Spleen (tissue), 11 donors: ENCODE measurements around the gene RHBDD1. TPM values are rescaled to one million over a fixed set of nuclear protein-coding genes. Genes with fewer than 3 reads are reported as not detected.

Source experiments
- DNase-seq: peaks from one replicate; pipeline ENCODE4 v3.0.0-alpha.2; 2020
- H3K27ac ChIP-seq, 8 donors: fragments of 200-600 bp; sonication (generic) in 7 of 8; 1 replicate in 4 of 8; 2 replicates in 4 of 8; pipeline versions ENCODE4 v1.5.0 to v1.8.0; 2016 to 2021; ENCODE audit warnings: inconsistent platforms in 4 of 8, mild to moderate bottlenecking in 4 of 8, moderate library complexity in 1 of 8
- H3K27me3 ChIP-seq, 7 donors: fragments of 200-600 bp; sonication (generic) in 6 of 7; replicated peaks in 1 of 7; 1 replicate in 4 of 7; 2 replicates in 3 of 7; pipeline versions ENCODE4 v1.5.0 to v1.8.0; 2016 to 2021; ENCODE audit warnings: inconsistent platforms in 3 of 7, mild to moderate bottlenecking in 1 of 7
- H3K36me3 ChIP-seq, 6 donors: fragments of 200-600 bp; sonication (generic) in 5 of 6; 1 replicate in 4 of 6; 2 replicates in 2 of 6; pipeline versions ENCODE4 v1.5.0 to v1.8.0; 2016 to 2021; ENCODE audit warnings: inconsistent platforms in 2 of 6
- H3K4me1 ChIP-seq, 6 donors: fragments of 200-600 bp; sonication (generic) in 5 of 6; 1 replicate in 3 of 6; 2 replicates in 3 of 6; pipeline versions ENCODE4 v1.5.0 to v1.8.0; 2016 to 2021; ENCODE audit warnings: inconsistent platforms in 3 of 6
- H3K4me3 ChIP-seq, 8 donors: fragments of 200-600 bp; sonication (generic) in 7 of 8; 1 replicate in 4 of 8; 2 replicates in 4 of 8; pipeline versions ENCODE4 v1.5.0 to v1.8.0; 2016 to 2021; ENCODE audit warnings: inconsistent platforms in 4 of 8, mild to moderate bottlenecking in 4 of 8, moderate library complexity in 2 of 8
- H3K9me3 ChIP-seq, 8 donors: fragments of 200-600 bp; sonication (generic) in 7 of 8; 1 replicate in 4 of 8; 2 replicates in 4 of 8; pipeline versions ENCODE4 v1.5.0 to v1.8.0; 2016 to 2021; ENCODE audit warnings: inconsistent platforms in 4 of 8
- POLR2A ChIP-seq, 3 donors: fragments of 450-650 bp; IDR thresholded peaks; one replicate each; pipeline ENCODE4 v1.5.1; 2017; ENCODE audit warnings: antibody characterized with exemption in 3 of 3, mild to moderate bottlenecking in 1 of 3
- POLR2AphosphoS5 ChIP-seq, 3 donors: sonication (generic); formaldehyde crosslinking; IDR thresholded peaks; one replicate each; pipeline ENCODE4 v1.5.1; 2017; ENCODE audit warnings: antibody characterized with exemption in 3 of 3
- WGBS, 5 donors: extraction: QIAGEN DNeasy Blood & Tissue Kit in 3 of 5; methylation state at CpG; one replicate each; pipeline versions ENCODE4 v1.1.5 to v1.1.7; 2013 to 2018; 5-methylcytosine and 5-hydroxymethylcytosine counted together
- intact Hi-C: fragments of 100-400 bp; cut with DNase I; formaldehyde crosslinking; loops from one replicate; pipeline ENCODE4 v1.15.0; 2023; ENCODE audit warnings: low total_unique reads
- polyA plus RNA-seq, 3 donors: library from polyadenylated mRNA; stranded (reverse); fragments of 200-250 nt; gene quantifications; one replicate each; pipeline ENCODE4 v1.2.1, GENCODE V29; 2013
- total RNA-seq, 7 donors: library from RNA; depleted of rRNA in 3 of 7; stranded (reverse); fragments of >200 nt in 3 of 7; fragmentation: NEBNext Ultra II Directional in 4 of 7; extraction: Animal tissue kit (Norgen Biotek cat#: 25700) in 4 of 7; gene quantifications; one replicate each; pipeline versions ENCODE4 v1.1.0 to v1.2.1, GENCODE V29; 2016 to 2021
- TF ChIP-seq, protein P1 (sequence below), 11 experiments: fragments of 200-600 bp in 7 of 11; fragments of 450-650 bp in 4 of 11; sonication (generic) in 4 of 11; IDR thresholded peaks in 8 of 11; conservative IDR thresholded peaks in 3 of 11; 1 replicate in 7 of 11; 2 replicates in 4 of 11; pipeline versions ENCODE4 v1.4.0 to v1.8.0; 2016 to 2021; ENCODE audit warnings: antibody characterized with exemption in 11 of 11, inconsistent platforms in 4 of 11, mild to moderate bottlenecking in 1 of 11
- donor health status: healthy with polysubstance abuse.
- donor health status: DM: no; HTN: no; CAD: no; lungs with moderate emphysema.
- donor health status: DM: no; HTN: no; CAD: no.
- donor health status: Bipolar disorder and iron deficiency.
- donor health status: healthy.
- donor health status: DM: no; HTN: no; CAD: no.
- donor health status: DM: yes; HTN: yes; CAD: no.

Gene RHBDD1
- total and polyA plus RNA-seq, 10 donors, result 6.1 to 67.5 (median 32.8) TPM

DNA sequence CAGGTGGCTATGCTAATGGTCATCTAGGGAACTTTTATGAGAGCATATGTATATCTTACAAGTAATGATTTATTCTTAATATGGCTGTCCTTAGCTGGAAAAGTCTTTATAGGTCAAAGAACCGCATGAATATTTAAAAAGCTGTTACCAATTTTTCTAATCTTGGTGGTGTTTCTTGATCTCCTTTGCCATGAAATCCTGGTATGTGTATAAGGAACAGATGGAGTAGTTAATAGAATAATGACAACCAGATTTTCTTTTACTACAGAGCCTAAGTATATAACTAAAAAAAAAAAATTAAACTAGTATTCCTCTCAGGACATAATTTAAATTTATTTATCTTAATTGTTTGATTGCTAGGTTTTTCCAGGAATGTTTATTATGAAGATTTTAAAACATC is 74.5 kb downstream of the RHBDD1 start:
- H3K4me1 ChIP-seq, result peaks cover 4 to 38% (median 16%) of the 10 kb centered on the region in 6 donors
- intact Hi-C loops, result no loop called here
- peak overlapping the region in 7 of 8 donors; percentile 53 to 86 (median 77) for H3K27ac ChIP-seq

DNA sequence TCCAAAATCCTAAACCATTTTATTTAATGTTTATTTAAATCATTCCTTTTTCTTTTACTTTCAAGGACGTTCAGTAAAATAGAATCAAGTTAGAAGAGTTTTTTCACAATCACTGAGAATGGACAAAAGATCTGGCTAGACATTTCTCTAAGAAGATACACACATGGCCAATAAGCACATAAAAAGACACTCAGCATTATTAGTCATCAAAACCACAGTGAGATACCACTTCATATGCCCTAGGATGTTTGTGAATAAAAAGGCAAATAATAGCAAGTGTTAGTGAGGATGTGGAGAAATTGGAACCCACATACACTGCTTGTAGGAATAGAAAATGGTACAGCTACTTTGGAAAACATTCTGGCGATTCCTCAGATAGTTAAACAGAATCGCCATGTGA is 76.1 kb downstream of the RHBDD1 start:
- 84 to 94% (median 88%) methylated on average over 3 of the region's 3 CpGs for WGBS, 5 donors
- TF ChIP-seq POLR2AphosphoS5 (IDR thresholded peaks at IDR 0.05) (no peak), POLR2A (IDR thresholded peaks at IDR 0.05) (no peak)
- TF ChIP-seq, protein P1, sequence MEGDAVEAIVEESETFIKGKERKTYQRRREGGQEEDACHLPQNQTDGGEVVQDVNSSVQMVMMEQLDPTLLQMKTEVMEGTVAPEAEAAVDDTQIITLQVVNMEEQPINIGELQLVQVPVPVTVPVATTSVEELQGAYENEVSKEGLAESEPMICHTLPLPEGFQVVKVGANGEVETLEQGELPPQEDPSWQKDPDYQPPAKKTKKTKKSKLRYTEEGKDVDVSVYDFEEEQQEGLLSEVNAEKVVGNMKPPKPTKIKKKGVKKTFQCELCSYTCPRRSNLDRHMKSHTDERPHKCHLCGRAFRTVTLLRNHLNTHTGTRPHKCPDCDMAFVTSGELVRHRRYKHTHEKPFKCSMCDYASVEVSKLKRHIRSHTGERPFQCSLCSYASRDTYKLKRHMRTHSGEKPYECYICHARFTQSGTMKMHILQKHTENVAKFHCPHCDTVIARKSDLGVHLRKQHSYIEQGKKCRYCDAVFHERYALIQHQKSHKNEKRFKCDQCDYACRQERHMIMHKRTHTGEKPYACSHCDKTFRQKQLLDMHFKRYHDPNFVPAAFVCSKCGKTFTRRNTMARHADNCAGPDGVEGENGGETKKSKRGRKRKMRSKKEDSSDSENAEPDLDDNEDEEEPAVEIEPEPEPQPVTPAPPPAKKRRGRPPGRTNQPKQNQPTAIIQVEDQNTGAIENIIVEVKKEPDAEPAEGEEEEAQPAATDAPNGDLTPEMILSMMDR (IDR thresholded peaks at IDR 0.05 in 8 of 11, conservative IDR thresholded peaks at IDR 0.05 in 3 of 11), result no peak
- H3K36me3 ChIP-seq, result peaks cover 0 to 38% (median 0%) of the 10 kb centered on the region in 6 donors
- no peaks in the 10 kb centered on the region for H3K9me3 ChIP-seq
- peaks cover 4 to 35% (median 13%) of the 10 kb centered on the region in 6 donors for H3K4me1 ChIP-seq
- no peak overlapping the region for H3K27ac ChIP-seq
- intact Hi-C loops, result no loop called here
- DNase-seq, result no peak
- H3K27me3 ChIP-seq, result no peaks in the 10 kb centered on the region
- H3K4me3 ChIP-seq, result no peak overlapping the region

More for the DNA sequence above, 74.5 kb downstream of the RHBDD1 start:
- TF ChIP-seq POLR2A (IDR thresholded peaks at IDR 0.05), result no peak
- Histone ChIP-seq H3K27me3 (no peaks in the 10 kb centered on the region), H3K36me3 (peaks cover 0 to 36% (median 0%) of the 10 kb centered on the region in 6 donors), H3K9me3 (no peaks in the 10 kb centered on the region), H3K4me3 (no peak overlapping the region)
- WGBS, 5 donors, result 0 to 97% (median 96%) methylated on average over 1 of the region's 1 CpG
- no peak for DNase-seq

- Histone ChIP-seq H3K9me3 (no peaks in the 10 kb centered on the region), H3K4me3 (no peak overlapping the region), H3K27me3 (no peaks in the 10 kb centered on the region), H3K36me3 (peaks cover 0 to 35% (median 0%) of the 10 kb centered on the region in 6 donors), H3K27ac (no peak overlapping the region), H3K4me1 (peaks cover 0 to 20% (median 0%) of the 10 kb centered on the region in 6 donors)
- TF ChIP-seq POLR2AphosphoS5 (IDR thresholded peaks at IDR 0.05) (no peak), POLR2A (IDR thresholded peaks at IDR 0.05) (no peak)
- TF ChIP-seq, protein P1 (IDR thresholded peaks at IDR 0.05 in 8 of 11, conservative IDR thresholded peaks at IDR 0.05 in 3 of 11), result no peak
- intact Hi-C loops, result no loop called here
- DNase-seq, result no peak
These were observed 77.8 kb downstream of the RHBDD1 start for GRCh38 chr2:226913641-226914040.

DNA sequence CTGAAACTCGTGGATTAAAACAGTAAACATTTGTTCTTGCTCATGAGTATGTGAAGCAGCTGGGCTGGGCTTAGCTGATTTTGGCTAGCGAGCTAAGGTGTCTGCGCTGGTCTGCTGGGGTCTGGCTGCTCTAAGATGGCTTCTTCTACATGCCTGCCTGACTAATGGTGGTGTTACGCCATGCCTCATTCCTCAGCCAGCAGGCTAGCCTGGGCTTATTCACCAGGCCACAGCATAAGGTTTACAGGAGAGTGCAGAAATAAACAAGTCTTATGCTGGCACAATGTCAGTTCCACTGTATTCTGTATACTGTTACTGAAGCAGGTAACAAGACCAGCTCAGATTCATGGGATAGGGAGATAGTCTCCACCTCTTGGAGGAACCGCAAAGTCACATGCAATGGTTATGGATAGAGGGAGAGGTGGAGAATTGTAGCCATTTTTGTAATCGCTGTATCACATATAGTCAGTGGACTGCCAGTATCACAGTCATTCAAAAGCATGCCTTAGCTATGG is 80.0 kb downstream of the RHBDD1 start:
- DNase-seq, result no peak
- Histone ChIP-seq H3K4me3 (no peak overlapping the region), H3K27ac (no peak overlapping the region), H3K27me3 (no peaks in the 10 kb centered on the region), H3K36me3 (peaks cover 0 to 24% (median 0%) of the 10 kb centered on the region in 6 donors), H3K4me1 (peaks cover 0 to 8% (median 0%) of the 10 kb centered on the region in 6 donors), H3K9me3 (no peaks in the 10 kb centered on the region)
- intact Hi-C loops, result no loop called here
- TF ChIP-seq POLR2AphosphoS5 (IDR thresholded peaks at IDR 0.05), result no peak
- no peak for TF ChIP-seq POLR2A (IDR thresholded peaks at IDR 0.05)
- TF ChIP-seq, protein P1 (IDR thresholded peaks at IDR 0.05 in 8 of 11, conservative IDR thresholded peaks at IDR 0.05 in 3 of 11), result no peak
- WGBS, 5 donors, result 79 to 94% (median 85%) methylated on average over 6 of the region's 6 CpGs
